HG03342 (cell line): ENCODE results near the gene CACNB4.
"Not testable (repeated sequence)": the region's sequence is repeated elsewhere in the genome, so short reads cannot be mapped to it uniquely, and the experiment has no call there.

Experiments
- ATAC-seq: cut with Tn5 transposase; IDR thresholded peaks from one replicate; pipeline ENCODE4 v1.9.1; 2021; ENCODE audit warnings: mild to moderate bottlenecking, moderate library complexity; ENCODE audit not compliant: unreplicated experiment

CACNB4 gene

DNA sequence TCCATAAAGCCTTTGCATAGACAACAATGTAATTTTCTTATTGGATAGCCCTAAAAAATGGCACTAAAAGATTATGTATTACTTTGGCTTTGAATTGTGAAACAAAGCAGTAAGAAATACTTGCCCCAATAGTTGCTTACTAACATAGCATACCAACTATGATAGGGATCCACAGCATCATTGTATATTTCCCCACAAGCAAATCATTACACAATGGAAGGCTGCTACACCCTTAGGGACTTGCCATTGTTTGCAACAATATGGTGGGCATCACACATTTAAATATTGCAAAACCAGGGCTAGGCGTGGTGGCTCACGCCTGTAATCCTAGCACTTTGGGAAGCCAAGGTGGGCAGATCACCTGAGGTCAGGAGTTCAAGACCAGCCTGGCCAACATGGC is 74.4 kb downstream of the CACNB4 start:
- ATAC-seq: no peak

DNA sequence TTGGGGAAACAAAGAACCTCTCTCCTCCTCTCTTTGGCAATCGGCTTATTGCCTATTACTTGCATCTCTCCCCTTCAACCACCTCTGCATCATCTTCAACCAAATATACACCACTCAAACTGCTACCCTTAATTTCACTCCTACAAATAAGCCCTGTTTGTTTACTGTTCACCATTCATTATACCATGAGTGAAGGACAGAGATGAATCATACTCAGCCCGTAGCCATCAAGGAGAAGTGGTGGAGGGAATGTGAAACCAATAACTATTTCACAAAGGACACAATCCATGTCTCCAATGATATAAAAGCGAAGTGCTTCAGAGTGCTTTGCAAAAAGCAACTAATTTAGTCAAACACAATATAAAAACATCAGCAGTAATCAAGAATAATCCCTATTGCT is 76.8 kb downstream of the CACNB4 start:
- ATAC-seq: no peak

DNA sequence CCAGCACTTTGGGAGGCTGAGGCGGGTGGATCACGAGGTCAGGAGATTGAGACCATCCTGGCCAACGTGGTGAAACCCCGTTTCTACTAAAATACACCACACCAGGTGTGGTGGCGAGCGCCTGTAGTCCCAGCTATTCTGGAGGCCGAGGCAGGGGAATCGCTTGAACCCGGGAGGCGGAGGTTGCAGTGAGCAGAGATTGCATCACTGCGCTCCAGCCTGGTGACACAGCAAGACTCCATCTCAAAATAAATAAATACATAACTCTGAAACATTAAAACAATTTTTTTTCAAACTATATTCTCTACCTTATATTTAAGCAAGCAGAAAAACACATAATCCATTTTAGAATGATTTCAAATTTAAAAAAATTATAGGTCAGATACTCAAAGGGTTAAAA is 77.8 kb downstream of the CACNB4 start:
- ATAC-seq: not testable (repeated sequence)

DNA sequence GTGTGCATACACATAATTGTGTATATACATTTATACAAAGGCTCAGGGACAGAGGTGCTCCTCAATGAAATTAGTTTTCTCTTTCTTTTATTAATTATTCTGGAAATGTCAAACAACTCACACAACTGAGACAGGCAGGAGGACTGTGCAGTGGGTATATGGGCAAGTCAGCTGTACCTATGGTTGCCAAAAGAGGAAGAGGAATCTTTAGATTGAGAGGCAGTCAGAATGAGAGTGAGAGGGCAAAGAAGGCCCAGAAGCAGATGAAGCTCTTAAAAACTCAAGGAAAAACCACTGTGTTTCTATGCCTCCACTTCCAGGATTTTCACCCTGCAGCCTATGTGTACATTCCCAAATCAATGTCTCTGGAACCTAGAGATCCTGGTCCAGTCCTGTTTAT is 79.1 kb downstream of the CACNB4 start:
- no peak for ATAC-seq

DNA sequence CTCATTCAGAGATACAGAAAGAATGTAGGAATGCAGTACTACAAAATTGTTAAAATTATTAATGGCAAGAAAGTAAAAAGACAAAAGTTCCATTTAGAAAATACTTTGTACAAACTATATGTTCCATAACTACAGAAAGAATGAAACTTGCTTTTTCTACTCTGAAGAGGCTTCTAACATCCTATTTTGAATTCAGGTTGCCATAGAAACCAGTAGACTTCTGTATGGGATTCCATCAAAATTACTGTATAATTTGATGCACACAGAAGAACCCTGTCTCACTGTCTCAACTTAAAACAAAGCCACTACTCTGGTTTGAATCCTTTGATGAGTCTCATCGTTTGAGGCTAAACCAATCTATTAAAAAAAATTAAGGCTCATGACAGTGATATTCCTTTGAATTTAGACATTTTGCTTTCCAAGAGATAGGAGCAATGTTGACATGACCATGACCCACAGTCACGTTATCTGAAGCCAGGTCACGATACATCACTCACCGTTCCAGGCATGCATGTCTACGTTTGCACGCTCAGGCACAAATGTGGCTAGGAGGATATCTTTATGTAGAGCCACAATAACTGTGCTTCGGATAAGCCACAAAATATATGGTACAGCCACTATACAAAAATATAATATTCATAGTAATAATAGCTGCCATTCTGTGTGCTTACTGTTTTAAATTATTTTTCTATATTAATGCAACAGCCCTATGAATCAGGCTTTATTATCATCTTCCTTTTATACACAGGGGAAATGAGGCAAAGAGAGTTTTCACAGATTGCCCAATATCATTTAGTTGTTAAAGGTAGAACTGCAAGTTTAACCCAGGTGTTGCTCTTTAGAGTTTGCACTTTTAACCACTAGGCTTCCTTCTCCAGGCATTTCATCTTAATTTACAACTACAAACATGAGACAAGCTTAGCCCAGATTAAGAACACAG is 82.4 kb downstream of the CACNB4 start:
- ATAC-seq: no peak

DNA sequence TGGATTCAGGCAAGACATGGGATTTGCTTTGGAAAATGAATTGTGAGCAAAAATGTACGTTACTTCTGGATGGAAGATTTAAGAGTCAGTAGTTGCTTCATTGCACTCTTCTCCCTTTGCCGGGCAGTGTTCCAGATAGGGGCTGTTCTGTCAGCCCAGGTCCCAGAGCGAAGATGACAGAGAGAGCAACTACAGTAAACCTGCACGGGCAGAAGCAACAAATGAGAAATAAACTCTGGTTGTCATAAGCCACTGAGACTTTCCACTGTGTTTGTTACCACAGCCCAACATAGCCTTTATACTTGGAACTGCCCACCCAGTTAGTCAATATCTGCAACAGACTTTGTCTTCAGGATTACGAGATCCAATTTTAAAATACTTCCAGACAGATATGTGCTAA is 83.3 kb downstream of the CACNB4 start:
- no peak for ATAC-seq

DNA sequence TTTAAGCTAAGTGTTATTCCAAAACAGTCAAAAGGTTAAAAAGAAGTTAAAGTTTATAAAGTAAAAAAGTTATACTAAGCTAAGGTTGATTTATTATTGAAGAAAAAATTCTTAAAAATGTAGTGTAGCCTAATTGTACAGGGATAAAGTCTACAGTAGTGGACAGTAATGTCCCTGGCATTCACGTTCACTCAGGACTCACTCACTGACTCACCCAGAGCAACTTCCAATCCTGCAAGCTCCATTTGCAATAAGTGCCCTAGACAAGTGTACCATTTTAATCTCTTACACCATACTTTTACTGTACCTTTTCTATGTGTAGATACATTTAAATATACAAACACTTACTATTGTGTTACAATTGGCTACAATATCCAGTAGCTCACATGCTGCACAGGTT is 86.1 kb downstream of the CACNB4 start:
- no peak for ATAC-seq

DNA sequence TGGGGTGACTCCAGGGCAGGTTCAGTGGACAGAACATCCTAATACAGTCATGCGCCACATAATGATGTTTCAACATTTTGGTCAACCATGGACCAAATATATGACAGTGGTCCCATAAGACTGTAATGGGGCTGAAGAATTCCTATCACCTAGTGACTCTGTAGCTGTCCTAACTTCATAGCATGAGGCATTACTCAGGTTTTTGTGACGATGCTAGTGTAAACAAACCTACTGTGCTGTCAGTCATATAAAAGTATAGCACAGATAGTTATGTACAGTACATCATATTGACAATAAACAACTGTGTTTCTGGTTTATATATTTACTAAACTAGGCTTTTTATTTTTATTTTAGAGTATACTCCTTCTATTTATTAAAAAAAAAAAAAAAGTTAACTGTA is 87.1 kb downstream of the CACNB4 start:
- ATAC-seq: no peak

DNA sequence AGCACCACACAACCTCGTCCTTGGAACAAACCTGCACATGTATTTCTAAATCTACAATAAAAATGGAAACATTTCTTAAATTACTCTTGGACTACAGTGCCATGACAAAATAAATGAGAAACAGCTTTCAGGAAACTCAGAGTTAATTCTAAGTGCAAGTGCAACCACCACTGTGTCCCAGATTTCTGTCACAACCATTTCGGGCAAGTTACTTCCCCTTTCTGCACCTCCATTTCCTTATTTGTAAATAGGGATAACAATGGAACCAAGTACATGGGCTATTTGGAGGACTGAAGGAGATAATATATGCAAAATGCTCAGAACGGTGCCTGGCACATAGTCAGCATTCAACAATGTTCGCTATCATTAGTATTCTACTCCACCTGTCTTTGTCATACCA is 93.2 kb downstream of the CACNB4 start:
- no peak for ATAC-seq

DNA sequence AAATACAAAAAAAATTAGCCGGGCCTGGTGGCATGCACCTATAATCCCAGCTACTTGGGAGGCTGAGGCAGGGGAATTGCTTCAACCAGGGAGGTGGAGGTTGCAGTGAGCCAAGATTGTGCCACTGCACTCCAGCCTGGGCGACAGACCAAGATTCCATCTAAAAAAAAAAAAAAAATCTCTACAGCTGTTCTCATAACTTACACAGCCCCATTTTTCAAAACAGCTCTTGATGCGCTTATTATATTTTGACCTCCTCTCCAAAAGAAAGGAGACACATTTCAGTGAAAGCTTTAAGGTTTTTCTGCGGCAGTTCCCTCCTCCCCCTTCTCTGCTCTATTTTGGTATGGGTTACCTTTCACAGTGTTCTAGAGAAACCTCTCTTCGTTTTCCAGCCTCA is 95.6 kb downstream of the CACNB4 start:
- not testable (repeated sequence) for ATAC-seq

DNA sequence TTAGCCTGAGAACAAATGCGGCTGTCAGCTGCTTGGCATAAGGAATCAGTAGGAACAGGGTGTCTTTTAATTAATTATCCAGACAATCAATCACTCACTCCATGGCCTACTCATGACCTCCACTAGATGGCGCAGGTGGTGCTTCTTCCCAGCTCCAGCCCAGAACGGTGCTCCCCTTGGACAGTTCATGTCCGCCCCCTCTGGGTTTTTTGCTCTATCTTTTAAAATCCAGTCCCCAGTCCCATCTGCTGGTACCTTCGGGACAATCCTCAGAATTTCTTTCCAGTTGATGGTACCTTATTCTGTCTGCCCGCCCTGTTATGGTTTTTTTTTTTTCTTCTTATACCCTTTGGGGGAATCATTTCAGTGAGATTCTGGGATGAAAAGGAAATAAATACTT is 99.8 kb downstream of the CACNB4 start:
- peak; percentile 80 for ATAC-seq

DNA sequence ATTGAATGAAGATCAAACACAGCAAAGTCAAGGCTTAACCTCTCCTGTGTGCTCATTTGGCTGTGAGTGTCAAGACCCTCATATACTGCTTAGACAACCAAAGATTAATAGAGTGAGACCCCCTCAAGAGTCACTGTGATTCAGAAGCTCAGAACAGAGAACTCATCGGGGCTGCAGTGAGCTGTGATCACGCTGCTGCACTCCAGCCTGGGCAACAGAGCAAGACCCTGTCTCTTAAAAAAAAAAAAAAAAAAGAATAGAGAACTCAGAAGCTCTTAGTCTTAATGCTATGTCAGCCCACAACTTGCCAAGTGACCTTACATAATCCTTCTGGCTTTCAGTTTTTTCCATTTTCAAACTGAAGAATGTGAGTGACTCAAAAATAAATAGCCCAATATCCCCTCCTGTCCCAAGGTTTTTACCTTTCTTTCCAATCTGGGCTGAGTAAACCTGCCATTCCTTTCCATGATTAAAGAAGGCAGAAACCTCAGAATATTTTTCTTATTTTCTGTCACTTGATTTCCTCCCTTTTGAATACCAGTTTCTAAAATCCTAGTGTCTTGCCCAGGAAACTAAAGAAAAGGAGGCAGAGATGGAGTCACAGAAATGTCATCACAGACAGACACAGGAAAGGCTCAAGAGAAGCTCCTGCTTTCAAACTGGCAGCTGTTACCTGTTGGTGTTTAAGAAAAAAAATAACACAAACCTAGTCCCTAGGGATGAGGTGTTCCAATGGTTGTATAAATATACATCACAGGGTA is 102.4 kb downstream of the CACNB4 start:
- ATAC-seq: no peak

DNA sequence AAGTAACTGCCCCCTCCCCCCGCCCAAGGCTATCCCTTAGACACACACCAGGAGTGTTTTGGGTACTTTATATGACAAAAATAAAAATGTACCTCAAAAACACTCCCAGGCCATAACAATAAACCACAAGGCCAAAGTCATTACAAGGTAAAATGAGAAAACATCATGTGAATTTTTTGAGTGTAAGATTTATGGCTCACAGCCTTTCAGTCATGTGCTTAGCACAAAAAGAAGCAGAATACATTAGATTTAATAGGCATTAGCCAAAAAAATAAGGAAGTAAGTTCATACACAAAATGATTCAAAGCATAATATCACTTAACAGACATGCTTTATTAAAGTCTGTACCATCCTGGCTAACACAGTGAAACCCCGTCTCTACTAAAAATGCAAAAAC is 103.7 kb downstream of the CACNB4 start:
- ATAC-seq: no peak

DNA sequence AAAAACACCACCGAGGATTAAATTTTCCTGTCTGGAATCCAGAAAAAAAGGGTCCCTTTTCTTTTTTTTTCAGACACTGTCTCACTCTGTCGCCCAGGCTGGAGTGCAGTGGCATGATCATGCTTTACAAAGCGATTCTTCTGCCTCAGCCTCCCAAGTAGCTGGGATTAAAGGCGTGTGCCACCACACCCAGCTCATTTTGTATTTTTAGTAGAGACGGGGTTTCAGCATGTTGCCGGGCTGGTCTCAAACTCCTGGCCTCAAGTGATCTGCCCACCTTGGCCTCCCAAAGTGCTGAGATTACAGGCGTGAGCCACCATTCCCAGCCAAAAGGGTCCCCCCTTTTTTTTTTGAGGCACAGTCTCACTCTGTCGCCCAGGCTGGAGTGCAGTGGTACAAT is 104.7 kb downstream of the CACNB4 start:
- not testable (repeated sequence) for ATAC-seq

DNA sequence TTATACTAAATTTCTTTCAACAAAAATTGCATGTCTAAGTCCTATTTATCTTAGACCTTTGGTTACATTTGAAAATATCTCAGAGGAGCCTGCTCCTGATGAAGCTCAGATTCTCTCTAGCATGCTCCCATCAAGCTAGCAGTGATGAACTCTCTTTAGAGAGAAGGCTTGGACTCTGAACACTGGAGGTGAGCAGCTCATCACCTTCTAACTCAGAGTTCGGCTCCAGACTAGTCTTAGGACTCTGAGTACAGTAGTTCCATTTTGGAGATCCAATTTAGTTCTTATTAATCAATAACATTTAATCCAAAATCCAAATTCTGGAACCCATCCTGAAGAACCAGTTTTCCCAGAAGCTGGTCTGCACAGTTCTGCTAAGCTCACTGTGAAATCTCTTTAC is 107.8 kb downstream of the CACNB4 start:
- no peak for ATAC-seq

DNA sequence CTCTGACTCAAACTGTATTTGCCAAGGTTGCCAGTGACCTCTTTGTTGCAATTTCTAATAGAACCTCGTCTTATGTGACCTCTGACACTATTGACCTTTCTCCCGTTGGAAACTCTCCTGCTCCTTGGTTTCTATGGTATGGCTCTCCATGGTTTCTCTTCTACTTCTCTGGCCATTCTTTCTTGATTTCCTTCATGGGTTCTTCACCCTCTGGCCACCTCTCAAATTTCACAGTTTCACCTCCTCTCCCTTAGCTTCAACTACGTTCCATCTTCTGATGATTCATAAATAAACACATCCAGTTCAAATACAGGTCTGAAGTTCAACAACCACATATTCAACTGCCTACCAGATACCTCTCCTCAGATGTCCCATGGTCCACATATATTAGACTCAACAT is 109.5 kb downstream of the CACNB4 start:
- no peak for ATAC-seq

DNA sequence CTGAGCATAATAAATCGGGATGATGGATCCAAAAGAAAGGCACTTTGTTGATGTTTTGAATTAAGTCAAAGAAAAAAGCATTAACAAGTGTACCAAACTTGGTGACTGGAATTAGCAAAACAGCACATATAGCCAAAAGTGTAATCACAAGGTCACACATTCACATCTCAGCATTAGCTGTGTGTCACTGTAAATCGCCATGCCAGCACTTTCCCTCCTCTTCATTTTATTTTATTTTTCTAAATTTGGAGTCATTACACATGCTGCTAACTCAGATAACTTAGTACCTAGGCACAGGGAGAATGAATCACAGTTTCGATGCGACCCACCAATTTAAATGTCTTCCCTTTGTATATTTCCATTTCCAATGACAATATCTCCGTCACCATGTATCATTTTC is 111.4 kb downstream of the CACNB4 start:
- no peak for ATAC-seq

DNA sequence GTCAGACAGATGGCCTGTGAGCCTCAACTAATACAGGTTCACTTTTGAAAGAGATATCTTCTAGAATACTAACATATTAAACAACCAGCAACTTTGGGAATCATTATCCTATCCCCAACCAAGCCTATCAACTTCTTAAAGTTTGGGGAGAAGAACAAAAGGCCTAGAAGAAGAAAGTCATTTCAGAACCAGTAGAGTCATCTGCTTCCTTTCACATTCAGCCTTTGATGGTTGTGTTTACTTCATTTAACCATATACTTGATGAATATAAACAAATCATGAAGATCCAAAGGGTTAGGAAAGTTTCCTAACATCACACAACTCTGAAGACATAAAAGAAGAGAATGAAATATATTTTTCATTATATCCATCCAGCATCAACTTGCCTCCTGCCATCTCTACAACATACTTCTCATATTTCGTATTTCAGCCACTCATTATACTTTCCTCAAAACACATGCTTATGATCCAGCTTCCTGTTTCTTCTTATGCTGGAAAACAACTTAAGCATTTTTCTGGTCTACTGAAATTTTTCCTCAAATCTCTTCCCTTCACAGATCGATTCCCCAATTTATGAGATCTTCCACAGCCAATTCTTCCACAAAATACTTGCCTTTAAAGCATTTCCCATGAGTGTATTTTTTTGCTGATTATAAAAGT is 114.3 kb downstream of the CACNB4 start:
- no peak for ATAC-seq

DNA sequence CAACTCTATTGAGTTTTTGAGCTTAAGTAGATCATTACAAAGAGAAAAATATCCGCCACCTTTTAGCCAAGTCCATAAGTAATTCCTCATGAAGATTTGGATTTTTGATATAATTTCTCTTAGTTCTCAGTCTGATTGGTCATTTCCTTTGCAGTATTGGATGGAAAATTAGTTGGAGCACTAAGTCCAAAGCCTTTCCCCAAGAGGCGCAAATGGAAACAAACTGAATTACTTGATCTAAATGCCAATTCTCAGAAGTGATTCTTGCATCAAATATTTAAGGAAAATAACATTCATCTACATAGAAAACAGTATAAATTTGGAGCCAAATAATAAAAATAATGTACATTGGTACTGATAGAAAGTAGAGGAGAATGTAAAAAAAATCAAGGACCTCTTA is 115.6 kb downstream of the CACNB4 start:
- no peak for ATAC-seq

DNA sequence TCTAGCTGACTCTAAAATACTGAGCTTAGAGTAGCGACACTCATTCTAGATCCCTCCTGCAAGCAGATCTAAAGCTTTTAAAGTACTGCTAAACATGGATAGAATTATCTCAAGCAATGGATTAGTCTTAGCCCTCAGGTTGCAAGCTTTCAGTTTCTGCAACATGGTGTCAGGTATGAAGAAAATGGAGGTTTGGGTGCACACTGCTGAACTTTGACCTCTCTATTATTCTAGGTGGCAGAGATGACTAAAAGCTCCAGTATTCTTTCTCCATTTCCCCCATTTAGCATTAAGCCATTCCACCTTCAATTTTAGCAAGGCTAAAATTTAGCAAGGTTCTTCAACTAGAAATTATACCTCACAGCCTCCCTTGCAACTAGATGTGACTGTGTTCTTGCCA is 117.0 kb downstream of the CACNB4 start:
- no peak for ATAC-seq

DNA sequence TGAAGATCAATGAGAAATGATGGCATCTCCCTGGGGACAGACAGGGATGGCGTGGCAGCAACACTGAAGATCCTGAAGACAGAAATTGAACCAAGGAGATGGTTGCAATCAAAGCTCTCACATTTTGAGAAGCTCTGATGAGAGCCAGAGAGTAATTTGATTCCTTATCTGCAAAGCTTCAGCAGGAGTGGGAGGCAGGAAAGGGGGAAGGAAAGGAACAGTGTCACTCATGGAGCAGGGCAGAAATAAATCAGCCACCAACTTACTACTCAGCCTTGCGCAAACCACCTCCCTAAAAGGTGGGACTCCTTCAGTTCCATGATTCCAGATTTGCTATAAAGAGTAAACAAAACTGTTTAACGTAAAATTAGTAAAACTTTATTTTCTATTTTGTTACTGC is 119.2 kb downstream of the CACNB4 start:
- ATAC-seq: no peak

DNA sequence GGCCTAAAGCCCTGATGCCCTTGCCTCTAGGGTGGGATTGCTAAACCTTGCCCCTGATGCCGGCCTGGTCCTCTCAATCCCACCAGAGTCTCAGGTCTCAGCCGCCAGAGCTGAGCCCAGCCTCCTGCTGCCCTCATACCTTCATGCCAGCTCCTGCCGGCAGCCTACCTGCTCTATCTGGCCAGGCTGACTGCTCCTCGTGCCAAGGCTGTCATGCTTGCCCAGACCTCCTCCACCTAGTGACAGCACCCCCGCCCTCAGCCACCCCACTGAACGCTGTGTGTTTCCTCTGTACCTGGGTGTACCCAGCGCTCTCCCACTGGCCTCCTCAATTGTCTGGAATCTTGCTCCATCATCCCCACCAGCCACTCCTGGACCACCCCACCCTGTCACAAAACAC is 120.1 kb downstream of the CACNB4 start:
- no peak for ATAC-seq
